ENCODE results near the gene MOCS1. TPM values are rescaled to one million over a fixed set of nuclear protein-coding genes. Genes with fewer than 3 reads are reported as not detected.
A peak's percentile ranks its signal among the peaks of the same experiment; 100 is the strongest.

Gene MOCS1
- polyA plus RNA-seq, 5 donors = 20.3 to 27.7 (median 23.4) TPM

- DNase-seq = no peak
Observed at GRCh38 chr6:39925931-39926290, 8.4 kb downstream of the MOCS1 start.

GRCh38 chr6:39925191-39925930, 8.9 kb downstream of the MOCS1 start:
- no peak for DNase-seq

GRCh38 chr6:39924283-39924682, 10.0 kb downstream of the MOCS1 start:
- no peak for DNase-seq

GRCh38 chr6:39923861-39924260, 10.4 kb downstream of the MOCS1 start:
- no peak for DNase-seq

- peak in 1 of 2 donors; percentile 16 for DNase-seq
Observed at GRCh38 chr6:39923394-39923793, 10.9 kb downstream of the MOCS1 start.

- no peak for DNase-seq
Observed at GRCh38 chr6:39922821-39923220, 11.4 kb downstream of the MOCS1 start.

- DNase-seq = no peak
Observed at GRCh38 chr6:39920157-39920556, 14.1 kb downstream of the MOCS1 start.

- DNase-seq = no peak
Observed at GRCh38 chr6:39918831-39919230, 15.4 kb downstream of the MOCS1 start.

- no peak for DNase-seq
Observed at GRCh38 chr6:39917981-39918380, 16.3 kb downstream of the MOCS1 start.

GRCh38 chr6:39917329-39917728, 16.9 kb downstream of the MOCS1 start:
- DNase-seq = no peak

- no peak for DNase-seq
Observed at GRCh38 chr6:39915866-39916265, 18.4 kb downstream of the MOCS1 start.

GRCh38 chr6:39914239-39914638, 20.0 kb downstream of the MOCS1 start:
- no peak for DNase-seq

GRCh38 chr6:39913391-39913916, 20.8 kb downstream of the MOCS1 start:
- DNase-seq = no peak

GRCh38 chr6:39912446-39912845, 21.8 kb downstream of the MOCS1 start:
- no peak for DNase-seq

- no peak for DNase-seq
Observed at GRCh38 chr6:39911513-39912125, 22.6 kb downstream of the MOCS1 start.

- DNase-seq = no peak
Observed at GRCh38 chr6:39910744-39911143, 23.5 kb downstream of the MOCS1 start.

GRCh38 chr6:39910164-39910563, 24.1 kb downstream of the MOCS1 start:
- DNase-seq = no peak

GRCh38 chr6:39909701-39910100, 24.6 kb downstream of the MOCS1 start:
- no peak for DNase-seq

GRCh38 chr6:39908838-39909583, 25.3 kb downstream of the MOCS1 start:
- no peak for DNase-seq

GRCh38 chr6:39907871-39908575, 26.2 kb downstream of the MOCS1 start:
- no peak for DNase-seq

- no peak for DNase-seq
Observed at GRCh38 chr6:39906318-39906761, 27.9 kb downstream of the MOCS1 start.

- no peak for DNase-seq
Observed at GRCh38 chr6:39905640-39905975, 28.7 kb downstream of the MOCS1 start.

Measured in right lung (tissue), 5 donors.